ENCODE data around the gene DDX51.

DNA sequence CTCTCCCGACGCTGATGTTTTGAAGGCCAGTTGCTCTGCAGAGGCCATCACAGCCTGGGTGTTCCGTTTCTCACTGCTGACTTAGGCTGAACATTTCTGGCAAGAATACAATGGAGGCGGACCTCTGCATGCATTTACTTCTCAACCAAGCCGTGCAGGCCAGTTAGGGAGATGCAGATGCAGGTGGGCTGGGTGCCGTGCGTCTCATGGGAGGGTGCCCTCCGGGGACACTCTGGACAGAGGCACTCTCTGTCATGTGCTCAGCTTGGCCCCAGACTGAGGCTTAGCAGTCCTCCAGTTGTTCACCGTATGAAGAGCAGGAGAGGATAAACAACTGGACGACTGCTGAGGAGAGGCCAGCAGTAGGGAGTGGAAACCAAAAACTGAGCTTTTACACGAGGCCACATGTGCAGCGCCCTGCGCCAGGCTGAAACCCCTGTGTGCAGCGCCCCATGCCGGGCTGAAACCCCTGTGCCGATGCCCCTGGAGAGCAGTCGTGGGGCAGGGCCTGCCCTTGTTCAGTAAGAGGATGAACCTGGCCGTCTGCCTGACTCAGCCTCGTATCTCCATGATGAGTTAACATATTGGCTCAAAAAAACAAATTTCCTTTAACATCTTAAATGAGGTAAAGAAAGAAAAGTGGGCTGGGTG lies 32.3 kb downstream of the DDX51 start:
- no peak for TF ChIP-seq CTCF (IDR thresholded peaks at IDR 0.05; ENCODE audit: insufficient read depth, low read depth, low read length)
- no peak for TF ChIP-seq EZH2 (IDR thresholded peaks at IDR 0.05; ENCODE audit: insufficient read depth, low read length)

All from astrocyte (in vitro differentiated cells and primary cell).